Smooth muscle cell of the brain vasculature (primary cell): Measurements from ENCODE around the gene IL23R.

Experiments used
- DNase-seq: peaks from one replicate; pipeline ENCODE4 v3.0.0-alpha.2; 2012; ENCODE audit warnings: low read depth, low spot score

Gene IL23R

GRCh38 chr1:67300561-67300960, 134.3 kb downstream of the IL23R start:
- DNase-seq: no peak

- no peak for DNase-seq
Measured at GRCh38 chr1:67304023-67304422, 137.8 kb downstream of the IL23R start.

- DNase-seq: no peak
Measured at GRCh38 chr1:67306547-67306946, 140.3 kb downstream of the IL23R start.

- DNase-seq: no peak
Measured at GRCh38 chr1:67307251-67308060, 141.2 kb downstream of the IL23R start, which contains the start of gene IL12RB2. Gene IL12RB2 (plus strand): TSS chr1:67307873. CDS start chr1:67320369, 12,496 bp downstream.

GRCh38 chr1:67308136-67308535, 141.9 kb downstream of the IL23R start:
- DNase-seq: no peak
